IMR-90 (cell line): ENCODE results near the gene MED12. TPM values are rescaled to one million over a fixed set of nuclear protein-coding genes. Genes with fewer than 3 reads are reported as not detected.

Experiments used
- ATAC-seq: fragments of 200-7000 bp; cut with Tn5 transposase; 2 replicates; pipeline ENCODE4 v1.9.1; 2020; ENCODE audit warnings: low read depth, mild to moderate bottlenecking, moderate library complexity
- BruUV-seq: library from RNA; stranded (reverse); fragments of 400-500 nt; replicated peaks from 2 replicates; lab custom pipeline; 2021; lab: Mats Ljungman, UMichigan
- CTCF ChIA-PET: fragments of 300-600 bp; formaldehyde crosslinking; extraction: SDS; loops from one replicate; lab custom pipeline; 2021; ENCODE audit warnings: antibody characterized with exemption; lab: Yijun Ruan, JAX
- POLR2A ChIA-PET: fragments of 300-600 bp; sonication (Branson Sonifier 250); formaldehyde crosslinking; loops from one replicate; lab custom pipeline; 2022; ENCODE audit warnings: antibody characterized with exemption; ENCODE audit not compliant: unreplicated experiment; lab: Charles Lee
- DNase-seq: peaks from one replicate; pipeline ENCODE4 v3.0.0; 2013
- H2AFZ ChIP-seq: replicated peaks from 2 replicates; pipeline ENCODE3; 2013; ENCODE audit warnings: low read length, mild to moderate bottlenecking; ENCODE audit not compliant: poor library complexity
- H2AK5ac ChIP-seq: 2 replicates; pipeline ENCODE4 v1.6.1; 2013; ENCODE audit warnings: low read depth, low read length, inconsistent platforms
- H2AK9ac ChIP-seq: replicated peaks from 2 replicates; pipeline ENCODE3; 2013; ENCODE audit warnings: mild to moderate bottlenecking, low read depth, low read length, moderate library complexity; ENCODE audit not compliant: poor library complexity
- H2BK120ac ChIP-seq: 2 replicates; pipeline ENCODE4 v1.6.1; 2013; ENCODE audit warnings: low read depth, low read length, inconsistent platforms
- H2BK15ac ChIP-seq: 3 replicates; pipeline ENCODE4 v1.6.1; 2013; ENCODE audit warnings: low read depth, low read length, inconsistent platforms
- H2BK20ac ChIP-seq: 2 replicates; pipeline ENCODE4 v1.6.1; 2013; ENCODE audit warnings: low read depth, mild to moderate bottlenecking, inconsistent platforms, low read length, moderate library complexity
- H2BK5ac ChIP-seq: 2 replicates; pipeline ENCODE4 v1.6.1; 2013; ENCODE audit warnings: mild to moderate bottlenecking, low read depth, low read length, inconsistent platforms; ENCODE audit not compliant: poor library complexity, severe bottlenecking
- H3K14ac ChIP-seq: replicated peaks from 2 replicates; pipeline ENCODE4 v1.6.1; 2013; ENCODE audit warnings: low read depth, low read length, inconsistent platforms
- H3K18ac ChIP-seq: 2 replicates; pipeline ENCODE4 v1.6.1; 2013; ENCODE audit warnings: low read depth, low read length, control low read depth
- H3K23ac ChIP-seq: 2 replicates; pipeline ENCODE4 v1.6.1; 2013; ENCODE audit warnings: low read depth, low read length, inconsistent platforms
- H3K27ac ChIP-seq: 2 replicates; pipeline ENCODE4 v1.5.1; 2013; ENCODE audit warnings: mild to moderate bottlenecking, control low read depth, low read length; ENCODE audit not compliant: insufficient read depth
- H3K27me3 ChIP-seq: 2 replicates; pipeline ENCODE4 v1.6.1; 2013; ENCODE audit warnings: low read length; ENCODE audit not compliant: control insufficient read depth, insufficient read depth
- H3K36me3 ChIP-seq: 2 replicates; pipeline ENCODE4 v1.6.1; 2013; ENCODE audit warnings: low read length, mixed read lengths; ENCODE audit not compliant: control insufficient read depth, insufficient read depth
- H3K4ac ChIP-seq: 2 replicates; pipeline ENCODE4 v1.6.1; 2013; ENCODE audit warnings: low read depth, low read length, inconsistent platforms
- H3K4me1 ChIP-seq: 2 replicates; pipeline ENCODE4 v1.6.1; 2013; ENCODE audit warnings: low read length, mixed read lengths; ENCODE audit not compliant: control insufficient read depth, insufficient read depth
- H3K4me2 ChIP-seq: 2 replicates; pipeline ENCODE4 v1.6.1; 2013; ENCODE audit warnings: low read depth, mild to moderate bottlenecking, control low read depth, low read length, moderate library complexity
- H3K4me3 ChIP-seq: 2 replicates; pipeline ENCODE4 v1.5.1; 2013; ENCODE audit warnings: low read depth, mild to moderate bottlenecking, control low read depth, low read length, moderate library complexity; ENCODE audit not compliant: insufficient read depth
- H3K56ac ChIP-seq: 2 replicates; pipeline ENCODE4 v1.6.1; 2013; ENCODE audit warnings: low read length, inconsistent platforms; ENCODE audit not compliant: insufficient read depth; ENCODE audit errors: extremely low read depth
- H3K79me1 ChIP-seq, 2 experiments: 2 replicates each; pipeline ENCODE4 v1.6.1; 2013; ENCODE audit warnings: low read length in 2 of 2, inconsistent platforms in 1 of 2, low read depth in 1 of 2
- H3K9ac ChIP-seq: 2 replicates; pipeline ENCODE4 v1.6.1; 2013; ENCODE audit warnings: low read depth, low read length, control low read depth
- H3K9me1 ChIP-seq: 2 replicates; pipeline ENCODE4 v1.6.1; 2013; ENCODE audit warnings: low read length, inconsistent platforms; ENCODE audit not compliant: insufficient read depth
- H3K9me3 ChIP-seq: 2 replicates; pipeline ENCODE4 v1.6.1; 2013; ENCODE audit warnings: low read length; ENCODE audit not compliant: control insufficient read depth, insufficient read depth
- H4K20me1 ChIP-seq: 2 replicates; pipeline ENCODE4 v1.6.1; 2013; ENCODE audit warnings: low read length, inconsistent platforms; ENCODE audit not compliant: insufficient read depth
- H4K5ac ChIP-seq: 2 replicates; pipeline ENCODE4 v1.6.1; 2013; ENCODE audit warnings: mild to moderate bottlenecking, low read depth, low read length, control low read depth
- H4K8ac ChIP-seq, 2 experiments: 2 replicates each; pipeline ENCODE4 v1.6.1; 2013; ENCODE audit warnings: low read depth in 2 of 2, low read length in 2 of 2, control low read depth in 1 of 2, inconsistent platforms in 1 of 2
- H4K91ac ChIP-seq: 2 replicates; pipeline ENCODE4 v1.6.1; 2013; ENCODE audit warnings: low read depth, low read length, inconsistent platforms; ENCODE audit not compliant: insufficient read depth
- CHD1 ChIP-seq: IDR thresholded peaks from 2 replicates; pipeline ENCODE4 v1.6.1; 2012; ENCODE audit warnings: low read depth, low read length, improper control_type of control experiment
- FOS ChIP-seq: fragments of 150-350 bp; IDR thresholded peaks from 2 replicates; pipeline ENCODE4 v1.6.1; 2016; ENCODE audit warnings: low read depth, low read length
- MAFK ChIP-seq: IDR thresholded peaks from 2 replicates; pipeline ENCODE4 v1.6.1; 2012; ENCODE audit warnings: low read depth, low read length, improper control_type of control experiment
- MAZ ChIP-seq: IDR thresholded peaks from 2 replicates; pipeline ENCODE4 v1.6.1; 2012; ENCODE audit warnings: low read depth, mild to moderate bottlenecking, low read length, improper control_type of control experiment, moderate library complexity, borderline replicate concordance
- MXI1 ChIP-seq: IDR thresholded peaks from 2 replicates; pipeline ENCODE4 v1.6.1; 2012; ENCODE audit warnings: low read depth, mild to moderate bottlenecking, low read length, moderate library complexity, borderline replicate concordance
- RAD21 ChIP-seq: IDR thresholded peaks from 2 replicates; pipeline ENCODE4 v1.6.1; 2012; ENCODE audit warnings: low read length, improper control_type of control experiment
- RCOR1 ChIP-seq: IDR thresholded peaks from 2 replicates; pipeline ENCODE4 v1.6.1; 2012; ENCODE audit warnings: mild to moderate bottlenecking, low read length, improper control_type of control experiment; ENCODE audit not compliant: insufficient replicate concordance
- RFX5 ChIP-seq: IDR thresholded peaks from 2 replicates; pipeline ENCODE4 v1.8.0; 2012; ENCODE audit warnings: low read depth, mild to moderate bottlenecking, low read length, moderate library complexity
- SMC3 ChIP-seq: fragments of 150-350 bp; IDR thresholded peaks from 2 replicates; pipeline ENCODE4 v1.6.1; 2016; ENCODE audit warnings: low read depth, mild to moderate bottlenecking, antibody characterized with exemption, low read length, moderate library complexity
- USF2 ChIP-seq: fragments of 150-350 bp; IDR thresholded peaks from 2 replicates; pipeline ENCODE4 v1.6.1; 2017; ENCODE audit warnings: mild to moderate bottlenecking, antibody characterized with exemption, low read length, low read depth
- WGBS, 2 experiments: methylation state at CpG; one replicate each; pipeline versions ENCODE4 v1.1.5 to v1.1.7; 2013; ENCODE audit warnings: missing lambda C conversion rate in 2 of 2; ENCODE audit not compliant: insufficient read length in 1 of 2; ENCODE audit errors: extremely low coverage in 2 of 2; 5-methylcytosine and 5-hydroxymethylcytosine counted together
- dilution Hi-C: fragments of 300-500 bp; cut with HindIII; formaldehyde crosslinking; loops from one replicate; pipeline ENCODE4 v1.14.3; 2018; ENCODE audit warnings: low sequenced_read_pairs; ENCODE audit not compliant: unreplicated experiment
- in situ Hi-C: fragments of 300-500 bp; cut with MboI; formaldehyde crosslinking; loops from 3 replicates; pipeline ENCODE4 v1.14.3; 2019; ENCODE audit warnings: low sequenced_read_pairs, inconsistent platforms, mixed read lengths
- intact Hi-C: fragments of 100-400 bp; cut with micrococcal nuclease; formaldehyde crosslinking; loops from 2 replicates; pipeline ENCODE4 v1.10.0; 2022
- polyA plus RNA-seq, 3 experiments: library from polyadenylated mRNA; depleted of rRNA; stranded (reverse); fragments of >200 nt; gene quantifications; 2 replicates each; pipeline ENCODE4 v1.2.3, GENCODE V29; 2012; ENCODE audit warnings: low replicate concordance in 1 of 3
- total RNA-seq: library from RNA; depleted of rRNA; stranded (reverse); fragments of >200 nt; gene quantifications from 2 replicates; pipeline ENCODE4 v1.2.3, GENCODE V29; 2012
- TF ChIP-seq, protein P1 (sequence below): fragments of 150-350 bp; IDR thresholded peaks from 2 replicates; pipeline ENCODE4 v1.6.1; 2016; ENCODE audit warnings: low read depth, mild to moderate bottlenecking, low read length, moderate library complexity, borderline replicate concordance

The MED12 gene
- total and polyA plus RNA-seq, 2 of the 4 experiments (the other 2 are of a cell fraction) = 9.1 to 19.8 TPM

GRCh38 chrX:71160475-71160874 lies 42.1 kb downstream of the MED12 start:
- WGBS, 2 experiments = no CpG with 5 or more reads among the region's 3 CpGs
- Histone ChIP-seq H3K9ac (no peak overlapping the region), H4K20me1 (no peaks in the 10 kb centered on the region), H3K36me3 (no peaks in the 10 kb centered on the region), H3K27me3 (peaks cover 10% of the 10 kb centered on the region), H3K4me1 (no peaks in the 10 kb centered on the region), H4K91ac (no peak overlapping the region), H2AFZ (no peak overlapping the region), H3K9me3 (no peaks in the 10 kb centered on the region), H4K5ac (no peak overlapping the region), H3K4ac (no peak overlapping the region), H2BK5ac (no peak overlapping the region), H3K23ac (no peak overlapping the region), H2BK15ac (no peak overlapping the region), H2AK9ac (no peak overlapping the region), H3K4me2 (no peak overlapping the region), H3K79me1 (no peaks in the 10 kb centered on the region), H3K14ac (no peak overlapping the region), H3K56ac (no peak overlapping the region), H3K9me1 (no peaks in the 10 kb centered on the region), H2BK20ac (no peak overlapping the region), H2BK120ac (no peak overlapping the region), H3K27ac (no peak overlapping the region), H2AK5ac (no peak overlapping the region), H3K4me3 (no peak overlapping the region), H3K18ac (no peak overlapping the region), H4K8ac (no peak overlapping the region)
- no peak for DNase-seq
- intact Hi-C loops (no loop called here), in situ Hi-C loops (no loop called here), dilution Hi-C loops (no loop called here)
- POLR2A ChIA-PET = no interaction called here
- ATAC-seq = no peak
- CTCF ChIA-PET = interaction anchor here (0.5 kb wide), 1 partner anchor 103 kb away, joined by 3 read pairs; no protein-coding TSS in a partner anchor
- BruUV-seq = no TSS peak
- TF ChIP-seq MAZ (no peak), SMC3 (no peak), USF2 (no peak), MAFK (no peak), FOS (no peak), RFX5 (no peak), RCOR1 (no peak), CHD1 (no peak), RAD21 (no peak), MXI1 (no peak)
- TF ChIP-seq, protein P1, sequence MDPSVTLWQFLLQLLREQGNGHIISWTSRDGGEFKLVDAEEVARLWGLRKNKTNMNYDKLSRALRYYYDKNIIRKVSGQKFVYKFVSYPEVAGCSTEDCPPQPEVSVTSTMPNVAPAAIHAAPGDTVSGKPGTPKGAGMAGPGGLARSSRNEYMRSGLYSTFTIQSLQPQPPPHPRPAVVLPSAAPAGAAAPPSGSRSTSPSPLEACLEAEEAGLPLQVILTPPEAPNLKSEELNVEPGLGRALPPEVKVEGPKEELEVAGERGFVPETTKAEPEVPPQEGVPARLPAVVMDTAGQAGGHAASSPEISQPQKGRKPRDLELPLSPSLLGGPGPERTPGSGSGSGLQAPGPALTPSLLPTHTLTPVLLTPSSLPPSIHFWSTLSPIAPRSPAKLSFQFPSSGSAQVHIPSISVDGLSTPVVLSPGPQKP = no peak
